ENCODE measurements around the gene NECTIN3. TPM values are rescaled to one million over a fixed set of nuclear protein-coding genes. Genes with fewer than 3 reads are reported as not detected.

NECTIN3 gene
- total RNA-seq, 1 donor from 2014 or later = 25.2 TPM

GRCh38 chr3:111210866-111211564, 139.4 kb downstream of the NECTIN3 start:
- no peaks in the 10 kb centered on the region for H3K27me3 ChIP-seq
- ATAC-seq (peak; percentile 17), DNase-seq (no peak)
- H3K4me3 ChIP-seq = no peak overlapping the region
- H3K27ac ChIP-seq = no peak overlapping the region
- no peaks in the 10 kb centered on the region for H3K36me3 ChIP-seq
- no peaks in the 10 kb centered on the region for H3K9me3 ChIP-seq
- TF ChIP-seq CTCF (IDR thresholded peaks at IDR 0.05) = no peak
- intact Hi-C loops (cut with DNase I) = no loop called here
- H3K4me1 ChIP-seq = no peaks in the 10 kb centered on the region

GRCh38 chr3:111212511-111212910, 140.9 kb downstream of the NECTIN3 start:
- ATAC-seq = no peak
- Histone ChIP-seq H3K4me1 (no peaks in the 10 kb centered on the region), H3K36me3 (no peaks in the 10 kb centered on the region), H3K27ac (no peak overlapping the region), H3K27me3 (no peaks in the 10 kb centered on the region), H3K9me3 (no peaks in the 10 kb centered on the region), H3K4me3 (no peak overlapping the region)
- intact Hi-C loops (cut with DNase I) = no loop called here
- DNase-seq = no peak
- TF ChIP-seq CTCF (IDR thresholded peaks at IDR 0.05) = no peak

GRCh38 chr3:111215481-111215880, 143.9 kb downstream of the NECTIN3 start:
- intact Hi-C loops (cut with DNase I) = no loop called here
- Histone ChIP-seq H3K27me3 (no peaks in the 10 kb centered on the region), H3K4me3 (no peak overlapping the region), H3K9me3 (no peaks in the 10 kb centered on the region), H3K4me1 (no peaks in the 10 kb centered on the region), H3K36me3 (no peaks in the 10 kb centered on the region), H3K27ac (no peak overlapping the region)
- TF ChIP-seq CTCF (IDR thresholded peaks at IDR 0.05) = no peak
- DNase-seq = no peak
- no peak for ATAC-seq

- H3K27ac ChIP-seq = no peak overlapping the region
- intact Hi-C loops (cut with DNase I) = no loop called here
- ATAC-seq (no peak), DNase-seq (no peak)
- no peaks in the 10 kb centered on the region for H3K27me3 ChIP-seq
- no peaks in the 10 kb centered on the region for H3K9me3 ChIP-seq
- no peaks in the 10 kb centered on the region for H3K4me1 ChIP-seq
- no peaks in the 10 kb centered on the region for H3K36me3 ChIP-seq
- no peak overlapping the region for H3K4me3 ChIP-seq
- no peak for TF ChIP-seq CTCF (IDR thresholded peaks at IDR 0.05)
Measured at GRCh38 chr3:111218615-111219014, 147.0 kb downstream of the NECTIN3 start.

GRCh38 chr3:111227216-111227615, 155.6 kb downstream of the NECTIN3 start:
- no peak for ATAC-seq
- no peaks in the 10 kb centered on the region for H3K27me3 ChIP-seq
- no peak for DNase-seq
- no peaks in the 10 kb centered on the region for H3K9me3 ChIP-seq
- H3K4me3 ChIP-seq = no peak overlapping the region
- H3K36me3 ChIP-seq = no peaks in the 10 kb centered on the region
- no peak overlapping the region for H3K27ac ChIP-seq
- intact Hi-C loops (cut with DNase I) = no loop called here
- no peak for TF ChIP-seq CTCF (IDR thresholded peaks at IDR 0.05)
- no peaks in the 10 kb centered on the region for H3K4me1 ChIP-seq

- intact Hi-C loops (cut with DNase I) = no loop called here
- TF ChIP-seq CTCF (IDR thresholded peaks at IDR 0.05) = no peak
- Histone ChIP-seq H3K4me1 (no peaks in the 10 kb centered on the region), H3K9me3 (no peaks in the 10 kb centered on the region), H3K27me3 (no peaks in the 10 kb centered on the region), H3K36me3 (no peaks in the 10 kb centered on the region), H3K27ac (no peak overlapping the region), H3K4me3 (no peak overlapping the region)
- DNase-seq (no peak), ATAC-seq (no peak)
Measured at GRCh38 chr3:111229301-111229700, 157.7 kb downstream of the NECTIN3 start.
